Trophoblast cell (in vitro differentiated cells and primary cell): Measurements from ENCODE around the gene TCN1.
"Not testable (repeated sequence)": the region's sequence is repeated elsewhere in the genome, so short reads cannot be mapped to it uniquely, and the experiment has no call there.

Experiments used
- DNase-seq, 2 donors: peaks; one replicate each; pipeline ENCODE4 v3.0.0-alpha.2; 2016
- H2AFZ ChIP-seq: 2 replicates; pipeline ENCODE4 v1.6.1; 2013; ENCODE audit warnings: low read length, moderate library complexity, mild to moderate bottlenecking; ENCODE audit not compliant: insufficient read depth, poor library complexity
- H2AK5ac ChIP-seq: 2 replicates; pipeline ENCODE4 v1.6.1; 2013; ENCODE audit warnings: mild to moderate bottlenecking, low read length
- H2BK120ac ChIP-seq: 2 replicates; pipeline ENCODE4 v1.6.1; 2013; ENCODE audit warnings: low read length, mild to moderate bottlenecking, moderate library complexity; ENCODE audit not compliant: insufficient read depth, poor library complexity
- H2BK12ac ChIP-seq: 2 replicates; pipeline ENCODE4 v1.6.1; 2013; ENCODE audit warnings: mild to moderate bottlenecking, low read length, moderate library complexity
- H2BK5ac ChIP-seq: 2 replicates; pipeline ENCODE4 v1.6.1; 2013; ENCODE audit warnings: low read length, low read depth, moderate library complexity, mild to moderate bottlenecking; ENCODE audit not compliant: poor library complexity
- H3K14ac ChIP-seq: 2 replicates; pipeline ENCODE4 v1.6.1; 2013; ENCODE audit warnings: mild to moderate bottlenecking, low read length
- H3K18ac ChIP-seq: 2 replicates; pipeline ENCODE4 v1.6.1; 2013; ENCODE audit warnings: mild to moderate bottlenecking, low read length
- H3K23ac ChIP-seq: 2 replicates; pipeline ENCODE4 v1.6.1; 2013; ENCODE audit warnings: low read length
- H3K27ac ChIP-seq: 2 replicates; pipeline ENCODE4 v1.5.1; 2013; ENCODE audit warnings: low read depth, mild to moderate bottlenecking, inconsistent platforms, low read length, moderate library complexity
- H3K27me3 ChIP-seq: 2 replicates; pipeline ENCODE4 v1.6.1; 2013; ENCODE audit warnings: inconsistent platforms, mild to moderate bottlenecking, low read length, moderate library complexity; ENCODE audit not compliant: insufficient read depth
- H3K36me3 ChIP-seq, 2 experiments: 1 replicate in 1 of 2; 2 replicates in 1 of 2; pipeline ENCODE4 v1.6.1; 2013; ENCODE audit warnings: low read length in 2 of 2, mild to moderate bottlenecking in 2 of 2, moderate library complexity in 1 of 2; ENCODE audit not compliant: insufficient read depth in 2 of 2, control insufficient read depth in 1 of 2
- H3K4ac ChIP-seq: 2 replicates; pipeline ENCODE4 v1.6.1; 2013; ENCODE audit warnings: low read depth, mild to moderate bottlenecking, low read length, moderate library complexity
- H3K4me1 ChIP-seq, 2 experiments: 1 replicate in 1 of 2; 2 replicates in 1 of 2; pipeline ENCODE4 v1.6.1; 2013; ENCODE audit warnings: low read length in 2 of 2, mild to moderate bottlenecking in 2 of 2, moderate library complexity in 1 of 2; ENCODE audit not compliant: insufficient read depth in 2 of 2, control insufficient read depth in 1 of 2
- H3K4me2 ChIP-seq: 2 replicates; pipeline ENCODE4 v1.6.1; 2013; ENCODE audit warnings: inconsistent platforms, mild to moderate bottlenecking, low read length, moderate library complexity
- H3K4me3 ChIP-seq: 2 replicates; pipeline ENCODE4 v1.5.1; 2013; ENCODE audit warnings: mild to moderate bottlenecking, low read depth, low read length, inconsistent platforms
- H3K79me1 ChIP-seq: one replicate; pipeline ENCODE4 v1.6.1; 2013; ENCODE audit warnings: low read length
- H3K79me2 ChIP-seq: 2 replicates; pipeline ENCODE4 v1.6.1; 2013; ENCODE audit warnings: low read length, mild to moderate bottlenecking; ENCODE audit not compliant: control insufficient read depth, insufficient read depth, poor library complexity
- H3K9ac ChIP-seq: 2 replicates; pipeline ENCODE4 v1.6.1; 2013; ENCODE audit warnings: mild to moderate bottlenecking, low read length
- H3K9me3 ChIP-seq: 2 replicates; pipeline ENCODE4 v1.6.1; 2013; ENCODE audit warnings: low read depth, mild to moderate bottlenecking, control low read depth, inconsistent platforms, low read length; ENCODE audit not compliant: insufficient read depth
- H4K12ac ChIP-seq: 2 replicates; pipeline ENCODE4 v1.6.1; 2013; ENCODE audit warnings: low read depth, mild to moderate bottlenecking, low read length, moderate library complexity
- H4K8ac ChIP-seq: 2 replicates; pipeline ENCODE4 v1.6.1; 2013; ENCODE audit warnings: low read depth, mild to moderate bottlenecking, low read length, moderate library complexity
- H4K91ac ChIP-seq: one replicate; pipeline ENCODE4 v1.6.1; 2013; ENCODE audit warnings: low read depth, mild to moderate bottlenecking, low read length, moderate library complexity
- WGBS: extraction: QIAGEN DNeasy Blood & Tissue Kit; methylation state at CpG from one replicate; pipeline ENCODE4 v1.1.7; 2013; ENCODE audit warnings: missing lambda C conversion rate; ENCODE audit not compliant: insufficient read length, insufficient coverage; ENCODE audit errors: extremely low coverage; 5-methylcytosine and 5-hydroxymethylcytosine counted together

The TCN1 gene

DNA sequence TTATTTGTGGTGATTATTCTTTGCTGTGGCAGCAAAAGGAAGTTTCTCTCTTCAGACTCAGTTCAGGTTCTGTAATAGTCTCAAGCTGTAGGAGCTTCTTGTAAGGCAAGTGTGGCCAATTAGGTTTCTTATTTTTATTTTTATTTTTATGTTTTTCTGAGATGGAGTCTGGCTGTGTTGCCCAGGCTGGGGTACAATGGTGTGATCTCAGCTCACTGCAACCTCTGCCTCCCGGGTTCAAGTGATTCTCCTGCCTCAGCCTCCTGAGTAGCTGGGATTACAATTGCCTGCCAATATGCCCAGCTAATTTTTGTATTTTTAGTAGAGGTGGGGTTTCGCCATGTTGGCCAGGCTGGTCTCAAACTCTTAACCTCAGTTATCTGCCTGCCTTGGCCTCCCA, 16.7 kb downstream of the TCN1 start:
- H2BK12ac ChIP-seq, H3K4ac ChIP-seq, H4K91ac ChIP-seq, H4K12ac ChIP-seq, H3K4me3 ChIP-seq, H4K8ac ChIP-seq, H3K4me1 ChIP-seq, H3K79me2 ChIP-seq, H3K36me3 ChIP-seq, DNase-seq, H2AK5ac ChIP-seq, H3K4me2 ChIP-seq, H3K79me1 ChIP-seq, H3K9ac ChIP-seq, H3K27me3 ChIP-seq, H2AFZ ChIP-seq, H3K27ac ChIP-seq, H3K9me3 ChIP-seq, H3K14ac ChIP-seq, H3K23ac ChIP-seq, H2BK5ac ChIP-seq, H2BK120ac ChIP-seq, H3K18ac ChIP-seq: not testable (repeated sequence)
- no CpG with 5 or more reads among the region's 2 CpGs for WGBS

DNA sequence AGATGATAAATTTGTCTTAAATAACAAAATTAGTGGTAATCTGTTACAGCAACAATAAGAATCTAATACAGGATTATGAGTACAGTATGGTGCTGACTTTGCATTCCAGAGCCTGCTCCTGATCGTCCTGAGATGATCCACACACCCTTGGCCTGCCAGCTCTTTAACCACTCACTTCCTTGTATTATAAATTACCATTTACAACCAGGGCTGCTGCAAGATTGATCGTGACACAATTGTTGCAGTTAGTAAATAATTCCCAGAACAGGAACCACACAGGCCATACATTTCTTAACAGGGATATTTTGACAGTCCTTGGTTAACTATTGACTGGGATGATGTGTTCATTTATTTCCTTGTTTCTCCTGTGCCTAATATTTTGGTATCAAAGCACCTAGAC, 17.2 kb downstream of the TCN1 start:
- no peaks in the 10 kb centered on the region for H3K79me1 ChIP-seq
- H3K4ac ChIP-seq, result no peak overlapping the region
- H3K4me3 ChIP-seq, result no peak overlapping the region
- H2BK5ac ChIP-seq, result no peak overlapping the region
- no peak overlapping the region for H2BK120ac ChIP-seq
- no peak overlapping the region for H3K14ac ChIP-seq
- H3K4me2 ChIP-seq, result no peak overlapping the region
- no peaks in the 10 kb centered on the region for H3K27me3 ChIP-seq
- no peak overlapping the region for H4K12ac ChIP-seq
- H3K9ac ChIP-seq, result no peak overlapping the region
- no peak overlapping the region for H4K8ac ChIP-seq
- H2BK12ac ChIP-seq, result no peak overlapping the region
- no peaks in the 10 kb centered on the region for H3K36me3 ChIP-seq
- WGBS, result no CpG with 5 or more reads among the region's 2 CpGs
- no peak overlapping the region for H2AFZ ChIP-seq
- H4K91ac ChIP-seq, result no peak overlapping the region
- H3K9me3 ChIP-seq, result no peaks in the 10 kb centered on the region
- H3K18ac ChIP-seq, result no peak overlapping the region
- no peak for DNase-seq
- no peak overlapping the region for H2AK5ac ChIP-seq
- H3K4me1 ChIP-seq, result no peaks in the 10 kb centered on the region
- no peak overlapping the region for H3K27ac ChIP-seq
- no peaks in the 10 kb centered on the region for H3K79me2 ChIP-seq
- no peak overlapping the region for H3K23ac ChIP-seq

DNA sequence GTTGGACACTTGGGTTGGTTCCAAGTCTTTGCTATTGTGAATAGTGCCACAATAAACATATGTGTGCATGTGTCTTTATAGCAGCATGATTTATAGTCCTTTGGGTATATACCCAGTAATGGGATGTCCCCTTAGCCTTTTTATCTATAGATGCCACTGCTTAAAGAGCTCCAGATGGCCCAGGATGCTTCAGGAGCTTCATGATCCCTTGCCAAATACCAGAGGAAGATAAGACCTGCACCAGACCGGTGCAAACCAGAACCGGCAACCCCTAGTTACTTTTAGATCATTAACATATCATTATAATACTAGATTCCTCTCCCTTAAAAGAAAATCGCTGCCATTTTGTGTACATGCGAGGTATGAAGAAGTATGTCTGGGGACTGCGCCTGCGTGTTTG, 17.8 kb downstream of the TCN1 start:
- DNase-seq, result not testable (repeated sequence)

DNA sequence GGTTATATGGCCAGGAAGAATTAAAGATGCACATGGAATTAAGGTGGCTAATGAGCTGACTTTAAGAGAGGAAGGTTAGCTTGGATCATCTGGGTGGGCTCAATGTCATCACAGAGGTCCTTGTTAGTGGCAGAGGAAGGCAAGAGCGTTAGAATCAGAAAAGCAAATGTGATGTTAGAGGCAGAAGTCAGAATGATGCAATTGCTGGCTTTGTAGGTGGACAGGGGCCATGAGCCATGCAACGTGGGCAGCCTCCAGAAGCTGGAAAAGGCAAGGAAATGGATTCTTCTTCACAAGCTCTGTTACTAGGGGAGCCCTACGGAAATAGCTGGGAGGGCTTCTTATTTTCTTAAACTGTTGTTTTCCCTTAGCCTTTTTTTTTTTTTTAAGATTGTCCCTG, 18.7 kb downstream of the TCN1 start:
- Histone ChIP-seq H3K27me3 (no peaks in the 10 kb centered on the region), H3K18ac (no peak overlapping the region), H3K4me1 (no peaks in the 10 kb centered on the region), H2BK12ac (no peak overlapping the region), H3K4me2 (no peak overlapping the region), H3K23ac (no peak overlapping the region), H4K8ac (no peak overlapping the region), H4K91ac (no peak overlapping the region), H2BK120ac (no peak overlapping the region), H3K79me1 (no peaks in the 10 kb centered on the region), H2AFZ (no peak overlapping the region), H3K4ac (no peak overlapping the region), H3K36me3 (no peaks in the 10 kb centered on the region), H3K4me3 (no peak overlapping the region), H2AK5ac (no peak overlapping the region), H3K27ac (no peak overlapping the region), H3K9me3 (no peaks in the 10 kb centered on the region), H3K14ac (no peak overlapping the region), H2BK5ac (no peak overlapping the region), H3K9ac (no peak overlapping the region), H3K79me2 (no peaks in the 10 kb centered on the region), H4K12ac (no peak overlapping the region)
- no peak for DNase-seq
- WGBS, result no CpG with 5 or more reads among the region's 3 CpGs

More for the DNA sequence above, 17.8 kb downstream of the TCN1 start:
- not testable (repeated sequence) for H3K9ac ChIP-seq, H2BK12ac ChIP-seq, H3K27me3 ChIP-seq, H2AFZ ChIP-seq, H3K27ac ChIP-seq, H3K18ac ChIP-seq, H3K36me3 ChIP-seq, H2AK5ac ChIP-seq, H3K4me1 ChIP-seq, H2BK5ac ChIP-seq, H3K79me2 ChIP-seq, H4K12ac ChIP-seq, H3K14ac ChIP-seq, H2BK120ac ChIP-seq, H3K9me3 ChIP-seq, H3K79me1 ChIP-seq, H3K4me3 ChIP-seq, H3K23ac ChIP-seq, H4K91ac ChIP-seq, H3K4me2 ChIP-seq, H4K8ac ChIP-seq, H3K4ac ChIP-seq
- no CpG with 5 or more reads among the region's 6 CpGs for WGBS
